ENCODE data around the gene SLC8A1. TPM values are rescaled to one million over a fixed set of nuclear protein-coding genes. Genes with fewer than 3 reads are reported as not detected.
"Not testable (repeated sequence)": the region's sequence is repeated elsewhere in the genome, so short reads cannot be mapped to it uniquely, and the experiment has no call there.

The SLC8A1 gene
- total RNA-seq, 1 donor from 2014 or later: 2.9 TPM

DNA sequence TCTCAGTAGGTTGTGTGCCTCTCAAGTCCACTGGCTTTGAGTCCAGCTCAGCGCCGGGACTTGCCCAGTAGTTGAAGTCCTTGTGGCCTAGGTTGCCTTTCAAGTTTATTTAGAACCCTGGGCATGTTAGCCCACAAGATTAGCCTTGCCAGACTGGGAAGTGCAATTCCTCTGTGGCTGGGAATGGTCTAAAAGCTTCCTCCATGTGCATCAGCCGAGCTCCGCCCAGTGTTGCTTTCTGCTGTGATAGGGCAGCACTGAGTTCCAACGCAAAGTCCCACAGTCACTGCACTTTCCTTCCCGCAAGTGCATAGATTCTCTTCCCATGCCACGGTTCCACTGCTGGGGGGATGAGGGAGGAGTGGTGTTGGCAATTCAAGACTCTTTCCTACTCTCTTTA, 364.0 kb downstream of the SLC8A1 start:
- Mint-ChIP-seq H3K27me3 (ENCODE audit: insufficient read depth) (no peaks in the 10 kb centered on the region), H3K27ac (no peak overlapping the region), H3K4me1 (ENCODE audit: low read depth) (no peaks in the 10 kb centered on the region), H3K4me3 (no peak overlapping the region), H3K36me3 (ENCODE audit: low read depth) (no peaks in the 10 kb centered on the region), H3K9me3 (no peaks in the 10 kb centered on the region)
- DNase-seq (ENCODE audit: low spot score): no peak
- intact Hi-C loops (cut with micrococcal nuclease): no loop called here

DNA sequence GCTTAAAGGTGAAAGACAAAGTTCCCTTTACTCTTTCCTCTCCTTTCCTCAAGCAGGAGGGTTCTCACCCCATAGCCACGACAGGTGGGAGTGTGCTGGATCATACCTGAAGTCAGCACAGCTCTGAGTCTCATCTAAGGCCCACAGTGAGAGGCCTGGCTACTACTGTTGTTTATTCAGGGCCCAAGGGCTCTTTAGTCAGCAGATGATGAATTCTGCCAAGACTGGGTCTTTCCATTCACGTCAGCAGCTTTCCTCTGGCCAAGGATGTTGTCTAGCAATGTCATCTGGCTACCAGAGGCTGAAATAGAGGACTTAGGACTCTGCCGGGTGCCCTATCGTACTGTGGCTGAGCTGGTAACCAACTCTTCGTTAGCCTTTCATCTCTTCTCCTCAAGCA, 364.5 kb downstream of the SLC8A1 start:
- Mint-ChIP-seq H3K27ac (peak overlapping the region; percentile 38), H3K9me3 (no peaks in the 10 kb centered on the region), H3K4me3 (no peak overlapping the region), H3K27me3 (ENCODE audit: insufficient read depth) (no peaks in the 10 kb centered on the region), H3K36me3 (ENCODE audit: low read depth) (no peaks in the 10 kb centered on the region), H3K4me1 (ENCODE audit: low read depth) (no peaks in the 10 kb centered on the region)
- DNase-seq (ENCODE audit: low spot score): no peak
- intact Hi-C loops (cut with micrococcal nuclease): no loop called here

DNA sequence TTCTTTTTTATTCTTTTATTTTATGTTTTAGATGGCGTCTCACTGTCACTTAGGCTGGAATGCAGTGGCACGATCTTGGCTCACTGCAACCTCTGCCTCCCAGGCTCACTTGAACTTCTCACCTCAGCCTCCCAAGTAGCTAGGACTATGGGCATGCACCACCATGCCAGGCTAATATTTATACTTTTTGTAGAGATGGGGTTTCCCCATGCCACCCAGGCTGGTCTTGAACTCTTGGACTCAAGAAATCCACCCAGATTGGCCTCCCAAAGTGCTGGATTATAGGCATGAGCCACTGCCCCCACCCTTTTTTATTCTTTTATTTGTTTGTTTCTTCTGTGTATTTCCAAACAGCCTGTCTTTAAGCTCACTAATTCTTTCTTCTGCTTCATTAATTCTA, 366.1 kb downstream of the SLC8A1 start:
- H3K36me3 Mint-ChIP-seq (ENCODE audit: low read depth): no peaks in the 10 kb centered on the region
- H3K4me3 Mint-ChIP-seq: no peak overlapping the region
- no peaks in the 10 kb centered on the region for H3K9me3 Mint-ChIP-seq
- H3K27me3 Mint-ChIP-seq (ENCODE audit: insufficient read depth): no peaks in the 10 kb centered on the region
- no peak overlapping the region for H3K27ac Mint-ChIP-seq
- intact Hi-C loops (cut with micrococcal nuclease): no loop called here
- H3K4me1 Mint-ChIP-seq (ENCODE audit: low read depth): no peaks in the 10 kb centered on the region
- no peak for DNase-seq (ENCODE audit: low spot score)

DNA sequence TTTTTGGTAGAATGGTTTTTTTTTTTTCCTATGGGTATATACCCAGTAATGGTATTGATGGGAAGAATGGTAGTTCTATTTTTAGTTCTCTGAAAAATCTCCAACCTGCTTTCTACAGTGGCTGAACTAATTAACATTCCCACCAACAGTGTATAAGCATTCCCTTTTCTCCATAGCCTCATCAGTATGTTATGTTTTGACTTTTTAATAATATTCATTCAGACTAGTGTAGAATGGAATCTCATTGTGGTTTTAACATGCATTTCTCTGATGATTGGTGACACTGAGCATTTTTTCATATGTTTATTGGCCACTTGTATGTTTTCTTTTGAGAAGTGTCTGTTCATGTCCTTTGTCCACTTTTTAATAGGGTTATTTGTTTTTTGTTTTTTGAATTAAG, 378.6 kb downstream of the SLC8A1 start:
- H3K27ac Mint-ChIP-seq; H3K36me3 Mint-ChIP-seq (ENCODE audit: low read depth): not testable (repeated sequence)

DNA sequence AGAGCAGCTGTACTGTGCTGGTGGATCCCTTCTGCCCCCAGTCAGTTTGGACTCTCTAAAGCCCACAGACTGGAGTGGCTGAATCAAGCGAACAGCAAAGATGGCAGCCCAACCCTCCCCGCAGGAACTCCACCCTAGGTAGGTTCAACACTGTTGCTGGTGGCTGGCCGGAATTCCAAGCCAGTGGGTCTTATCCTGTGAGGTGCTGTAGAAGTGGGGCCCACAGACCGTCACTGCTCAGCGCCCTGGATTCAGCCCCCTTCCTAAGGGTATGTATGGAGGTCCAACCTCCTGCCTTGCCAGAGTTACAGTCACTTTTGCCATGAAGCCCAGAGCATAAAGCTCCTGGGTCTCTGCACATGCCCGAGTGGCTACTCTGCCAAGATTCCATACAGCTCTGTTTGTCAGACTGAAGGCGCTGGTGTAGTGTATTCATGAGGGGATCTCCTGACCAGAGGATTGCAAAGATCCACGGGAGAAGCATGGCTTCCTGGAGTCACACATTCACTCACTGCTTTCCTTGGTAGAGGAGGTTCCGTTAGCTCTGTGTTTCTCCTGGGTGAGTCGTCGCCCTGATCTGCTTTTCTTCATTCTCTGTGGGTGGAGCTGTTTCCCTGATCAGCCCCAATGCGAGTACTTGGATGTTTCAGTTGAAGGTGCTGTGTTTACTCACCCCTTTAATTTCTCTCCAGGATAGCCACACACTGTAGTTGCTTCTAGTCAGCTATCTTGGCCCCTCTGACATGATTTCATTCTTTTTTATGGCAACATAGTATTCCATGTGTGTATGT, 379.3 kb downstream of the SLC8A1 start:
- Mint-ChIP-seq H3K4me3 (no peak overlapping the region), H3K4me1 (ENCODE audit: low read depth) (no peaks in the 10 kb centered on the region), H3K9me3 (peaks cover 41% of the 10 kb centered on the region), H3K36me3 (ENCODE audit: low read depth) (no peaks in the 10 kb centered on the region), H3K27ac (no peak overlapping the region), H3K27me3 (ENCODE audit: insufficient read depth) (peaks cover 5% of the 10 kb centered on the region)
- intact Hi-C loops (cut with micrococcal nuclease): no loop called here
- DNase-seq (ENCODE audit: low spot score): no peak

More for the DNA sequence above, 378.6 kb downstream of the SLC8A1 start:
- intact Hi-C loops (cut with micrococcal nuclease); H3K27me3 Mint-ChIP-seq (ENCODE audit: insufficient read depth); DNase-seq (ENCODE audit: low spot score); H3K4me3 Mint-ChIP-seq; H3K4me1 Mint-ChIP-seq (ENCODE audit: low read depth): not testable (repeated sequence)
- H3K9me3 Mint-ChIP-seq: peaks cover 36% of the 10 kb centered on the region

DNA sequence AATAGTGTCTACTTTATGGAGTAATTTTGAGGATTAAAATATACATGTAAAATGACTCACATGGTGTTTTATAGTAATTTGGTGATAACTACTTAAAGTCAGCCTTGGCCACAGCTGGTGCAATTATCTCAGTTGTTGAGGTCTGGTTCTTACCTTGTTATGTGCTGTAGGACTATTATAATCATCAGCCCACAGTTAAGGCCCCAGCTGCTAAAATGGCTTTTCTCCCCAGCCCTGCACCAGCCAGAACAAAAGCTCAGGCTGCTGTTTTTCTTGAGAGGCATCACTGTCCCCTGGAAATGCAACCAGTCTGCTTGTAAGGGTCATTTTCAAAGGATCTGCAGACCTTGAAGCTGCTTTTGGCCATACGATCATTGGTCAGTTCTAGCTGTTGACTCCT, 389.5 kb downstream of the SLC8A1 start:
- Mint-ChIP-seq H3K4me3 (no peak overlapping the region), H3K4me1 (ENCODE audit: low read depth) (no peaks in the 10 kb centered on the region), H3K27ac (no peak overlapping the region), H3K9me3 (peaks cover 18% of the 10 kb centered on the region), H3K36me3 (ENCODE audit: low read depth) (no peaks in the 10 kb centered on the region), H3K27me3 (ENCODE audit: insufficient read depth) (no peaks in the 10 kb centered on the region)
- intact Hi-C loops (cut with micrococcal nuclease): no loop called here
- DNase-seq (ENCODE audit: low spot score): no peak

DNA sequence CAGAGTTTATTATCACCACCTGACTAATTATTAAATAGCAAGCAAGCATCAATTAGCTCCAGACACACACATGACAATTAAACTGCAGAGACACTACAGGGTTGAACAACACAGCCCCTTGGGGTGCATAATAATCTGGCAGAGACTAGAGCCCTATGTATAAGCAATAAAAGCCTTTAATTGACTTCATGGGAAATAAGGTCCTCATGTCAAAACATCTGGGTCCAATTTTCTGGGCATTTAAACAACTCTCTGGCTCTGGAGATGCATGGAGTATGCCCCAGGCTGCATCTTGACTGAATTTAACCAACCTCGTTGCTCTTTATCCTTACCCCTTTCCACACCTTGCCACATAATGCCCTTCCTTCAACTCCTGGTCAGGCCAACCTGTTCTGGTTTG, 402.1 kb downstream of the SLC8A1 start:
- no peak for DNase-seq (ENCODE audit: low spot score)
- Mint-ChIP-seq H3K4me3 (no peak overlapping the region), H3K27ac (no peak overlapping the region), H3K27me3 (ENCODE audit: insufficient read depth) (no peaks in the 10 kb centered on the region), H3K4me1 (ENCODE audit: low read depth) (no peaks in the 10 kb centered on the region), H3K36me3 (ENCODE audit: low read depth) (peaks cover 3% of the 10 kb centered on the region), H3K9me3 (no peaks in the 10 kb centered on the region)
- intact Hi-C loops (cut with micrococcal nuclease): no loop called here

DNA sequence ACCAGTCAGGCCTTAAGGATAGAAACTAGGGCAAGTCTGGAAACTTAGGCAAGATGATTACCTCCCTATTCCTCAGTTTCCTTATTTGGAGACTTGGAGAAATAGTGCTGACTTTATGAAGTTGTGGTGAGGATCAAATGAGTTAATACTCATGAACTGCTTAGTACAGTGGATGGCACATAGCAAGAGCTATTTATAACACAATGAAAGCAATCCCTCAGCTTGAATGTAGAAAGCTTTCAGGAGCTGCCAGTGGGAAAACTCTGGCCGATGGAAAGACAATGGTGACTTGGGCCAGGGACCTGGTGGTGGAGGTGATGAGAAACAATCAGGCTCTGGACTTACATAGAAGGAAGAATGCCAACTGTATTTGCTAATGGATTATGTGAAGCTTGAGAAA, 403.4 kb downstream of the SLC8A1 start:
- Mint-ChIP-seq H3K27me3 (ENCODE audit: insufficient read depth) (no peaks in the 10 kb centered on the region), H3K4me1 (ENCODE audit: low read depth) (no peaks in the 10 kb centered on the region), H3K27ac (no peak overlapping the region), H3K4me3 (no peak overlapping the region), H3K9me3 (no peaks in the 10 kb centered on the region), H3K36me3 (ENCODE audit: low read depth) (peaks cover 3% of the 10 kb centered on the region)
- DNase-seq (ENCODE audit: low spot score): no peak
- intact Hi-C loops (cut with micrococcal nuclease): no loop called here

DNA sequence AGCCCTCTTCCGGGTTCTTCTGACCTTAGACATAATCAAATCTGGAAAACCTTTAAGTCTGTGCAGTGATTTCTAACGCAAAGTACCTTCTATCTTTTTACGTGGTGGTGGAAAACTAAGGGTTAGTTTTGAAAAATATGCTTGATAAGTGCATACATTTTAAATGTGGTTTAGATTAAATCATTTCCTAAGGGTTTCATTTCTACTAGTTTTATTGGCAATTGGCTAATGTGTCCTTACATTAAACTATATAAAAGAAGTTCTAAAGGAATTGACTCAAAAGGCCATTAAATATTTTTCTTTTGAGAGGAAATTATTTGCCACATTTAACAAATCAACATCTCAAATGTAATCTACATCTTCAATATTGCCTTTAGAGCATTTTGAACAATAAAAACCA, 404.5 kb downstream of the SLC8A1 start:
- Mint-ChIP-seq H3K4me1 (ENCODE audit: low read depth) (no peaks in the 10 kb centered on the region), H3K4me3 (no peak overlapping the region), H3K9me3 (no peaks in the 10 kb centered on the region), H3K36me3 (ENCODE audit: low read depth) (peaks cover 3% of the 10 kb centered on the region), H3K27me3 (ENCODE audit: insufficient read depth) (no peaks in the 10 kb centered on the region), H3K27ac (no peak overlapping the region)
- intact Hi-C loops (cut with micrococcal nuclease): no loop called here
- DNase-seq (ENCODE audit: low spot score): no peak

All from activated T-helper 1 cell treated with anti-CD3 and anti-CD28 coated beads, Interleukin-12 subunit alpha, Interleukin-12 subunit beta, Interleukin-2, Interleukin-4 antibody, amounts not matched to agents 30 ng/mL and 10 ng/mL and 1 ng/mL, durations not matched to agents 14 hours and 24 hours and 36 hours (primary cell).